NCI-H748 treated with DMSO at 0.1 percent for 48 hours (cell line): ENCODE data around the gene LY6G6C.
A peak's percentile ranks its signal among the peaks of the same experiment; 100 is the strongest.

ENCODE experiments used
- DNase-seq: peaks from one replicate; lab custom pipeline; 2025; lab: John Stamatoyannopoulos, UW

LY6G6C gene

GRCh38 chr6:31741815-31742214 is 20.3 kb upstream of the LY6G6C start:
- DNase-seq, result no peak

GRCh38 chr6:31740397-31741223 is 19.1 kb upstream of the LY6G6C start:
- DNase-seq, result no peak

GRCh38 chr6:31739639-31740396 is 18.3 kb upstream of the LY6G6C start, which contains the start of gene MSH5:
TSS of gene MSH5 (plus strand) at chr6:31740005. CDS start at chr6:31740467, 462 bp downstream.
- DNase-seq, result peak; percentile 99

GRCh38 chr6:31737991-31738979 is 16.7 kb upstream of the LY6G6C start:
- DNase-seq, result peak; percentile 89

GRCh38 chr6:31737315-31737990 is 15.9 kb upstream of the LY6G6C start:
- DNase-seq, result peak; percentile 54

GRCh38 chr6:31736768-31737314 is 15.3 kb upstream of the LY6G6C start:
- no peak for DNase-seq

GRCh38 chr6:31736021-31736767 is 14.6 kb upstream of the LY6G6C start, which contains the start of gene CLIC1:
TSS of gene CLIC1 (minus strand) at chr6:31736530. CDS start at chr6:31736300, 230 bp downstream.
- peak; percentile 81 for DNase-seq

GRCh38 chr6:31734821-31735406 is 13.4 kb upstream of the LY6G6C start:
- peak; percentile 29 for DNase-seq

GRCh38 chr6:31734247-31734820 is 12.8 kb upstream of the LY6G6C start:
- DNase-seq, result no peak

- DNase-seq, result no peak
These were observed 12.2 kb upstream of the LY6G6C start for GRCh38 chr6:31733734-31734133.

GRCh38 chr6:31732029-31732428 is 10.5 kb upstream of the LY6G6C start:
- no peak for DNase-seq

GRCh38 chr6:31730631-31731086 is 9.1 kb upstream of the LY6G6C start:
- DNase-seq, result no peak

- DNase-seq, result peak; percentile 77
These were observed 8.6 kb upstream of the LY6G6C start for GRCh38 chr6:31729979-31730630.

- peak; percentile 78 for DNase-seq
These were observed 8.0 kb upstream of the LY6G6C start for GRCh38 chr6:31729515-31729978.

- DNase-seq, result no peak
These were observed 7.4 kb upstream of the LY6G6C start, which contains the start of gene DDAH2 for GRCh38 chr6:31728767-31729514. TSS of gene DDAH2 (minus strand) at chr6:31729299. CDS start at chr6:31729161, 138 bp downstream.

GRCh38 chr6:31727717-31728671 is 6.4 kb upstream of the LY6G6C start:
- DNase-seq, result no peak
